GM18858 (cell line): ENCODE results near the gene PAX1.

Experiments used
- ATAC-seq: cut with Tn5 transposase; IDR thresholded peaks from one replicate; pipeline ENCODE4 v1.9.1; 2021; ENCODE audit not compliant: unreplicated experiment

The PAX1 gene

DNA sequence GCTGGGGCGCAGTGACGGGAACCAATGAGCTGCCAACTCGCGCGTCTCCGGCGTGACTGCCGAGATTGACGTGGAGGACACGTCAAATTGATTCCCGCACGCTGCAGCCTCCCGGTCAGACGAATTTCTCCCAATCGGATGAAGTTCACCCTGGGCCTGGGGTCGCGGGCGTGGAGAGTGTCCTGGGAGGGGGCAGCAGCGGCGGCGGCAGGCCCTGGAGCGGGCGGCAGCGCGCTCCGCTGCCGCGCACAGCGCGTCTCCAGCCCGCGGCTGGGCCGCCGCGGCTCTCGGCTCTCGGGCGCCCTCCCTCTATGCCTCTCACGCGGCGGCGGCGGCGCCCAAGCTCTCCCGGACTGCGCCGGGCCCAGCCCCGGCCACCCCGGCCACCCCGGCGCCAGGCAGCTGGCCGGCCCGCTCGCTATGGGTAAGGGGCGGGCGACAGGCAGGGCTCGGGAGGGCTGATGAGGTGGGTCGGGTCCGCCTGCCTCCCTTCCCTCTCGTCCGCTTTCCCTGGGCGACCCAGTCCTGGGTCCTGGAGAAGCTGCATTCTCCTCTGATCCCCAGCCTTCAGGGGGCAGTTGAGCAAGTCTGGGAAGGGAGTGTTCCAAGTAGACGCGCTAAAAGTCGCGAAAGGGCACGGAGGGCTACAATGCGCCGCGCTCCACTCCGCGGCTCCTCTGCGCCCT lies at the start of gene PAX1:
Gene PAX1 (plus strand): TSS at position 90 of the 686 bp plus-strand sequence. CDS start 49 bp downstream, at position 139.
- ATAC-seq, result no peak

DNA sequence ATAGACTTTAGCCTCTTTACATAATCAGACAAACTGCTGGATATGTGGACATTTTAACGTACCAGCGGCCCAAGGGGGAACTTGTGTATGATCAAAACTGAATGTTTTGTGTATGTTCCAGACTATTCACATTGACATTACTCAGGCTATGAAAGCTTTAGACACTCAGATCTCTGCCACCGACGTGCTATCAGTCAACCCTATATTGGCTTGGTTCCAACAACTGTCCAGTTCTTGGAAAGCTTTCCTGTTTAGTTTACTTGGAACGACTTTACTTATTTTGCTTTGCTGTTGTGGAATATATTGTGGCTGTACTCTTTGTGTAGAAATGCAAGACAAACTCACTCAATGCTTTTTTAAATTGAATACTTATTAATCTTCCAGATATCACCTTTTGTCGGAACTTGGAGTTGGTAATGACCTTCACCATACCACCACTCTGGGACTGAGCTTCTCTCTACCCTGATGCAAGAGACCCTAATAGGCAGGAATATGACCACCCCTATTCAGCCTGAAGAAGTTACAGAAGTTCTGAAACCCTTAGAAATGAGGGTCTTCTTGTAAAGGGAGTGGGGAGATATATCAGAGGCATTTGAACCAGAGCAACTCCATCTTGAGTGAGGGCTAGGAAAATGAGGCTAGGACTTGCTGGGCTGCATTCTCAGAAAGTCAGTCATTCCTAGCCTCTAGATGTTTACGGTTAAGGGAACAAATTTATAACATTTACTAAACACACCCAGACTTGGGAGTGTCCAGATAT lies 49.0 kb upstream of the PAX1 start:
- no peak for ATAC-seq

DNA sequence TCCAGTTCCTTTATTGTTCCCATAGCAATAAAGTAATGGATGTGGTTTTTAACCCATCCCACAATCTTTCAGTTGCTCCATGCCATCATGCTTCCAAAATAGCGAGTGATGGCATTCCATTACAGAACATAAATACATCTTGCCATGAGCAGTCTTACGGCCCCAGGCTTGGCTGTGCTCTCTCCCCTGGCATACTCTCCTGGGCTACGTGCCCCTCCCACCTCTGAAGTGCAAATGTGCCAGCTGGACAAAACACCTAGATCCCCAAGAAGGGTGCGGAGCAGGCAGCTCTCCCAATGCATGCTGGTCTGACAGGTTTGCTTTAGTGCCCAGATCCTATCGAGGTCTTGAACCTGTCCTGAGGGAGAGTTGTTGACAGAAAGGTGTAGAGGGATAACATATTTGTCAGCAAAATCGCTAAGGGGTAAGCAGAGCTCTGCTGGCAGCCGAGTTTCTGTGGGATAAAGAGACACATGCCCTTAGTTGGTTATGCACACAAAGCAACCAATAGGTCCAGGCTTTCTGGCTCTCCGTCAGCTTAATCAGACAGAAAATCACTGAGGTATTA lies 43.9 kb upstream of the PAX1 start:
- ATAC-seq, result no peak

- ATAC-seq, result no peak
Measured at GRCh38 chr20:21663465-21663864, 42.0 kb upstream of the PAX1 start.

GRCh38 chr20:21665687-21666446 lies 39.6 kb upstream of the PAX1 start:
- no peak for ATAC-seq

- no peak for ATAC-seq
Measured at GRCh38 chr20:21670126-21670525, 35.3 kb upstream of the PAX1 start.

DNA sequence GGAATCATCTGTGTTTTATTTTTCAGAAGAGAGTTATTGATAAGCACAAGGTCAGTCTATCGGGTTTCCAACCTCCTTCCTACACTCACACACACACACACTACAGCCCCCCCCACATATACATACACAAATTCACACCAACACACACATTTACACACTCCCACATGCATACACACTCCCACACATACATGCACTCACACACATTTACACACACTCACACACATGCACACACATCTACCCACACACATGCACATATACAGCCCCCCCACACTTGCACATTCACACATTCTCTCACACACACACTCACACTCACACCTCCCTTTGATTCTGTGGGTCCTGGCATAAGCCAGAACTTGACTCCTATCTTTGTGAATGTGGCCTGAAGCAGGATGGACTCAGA lies 34.5 kb upstream of the PAX1 start:
- ATAC-seq, result no peak

DNA sequence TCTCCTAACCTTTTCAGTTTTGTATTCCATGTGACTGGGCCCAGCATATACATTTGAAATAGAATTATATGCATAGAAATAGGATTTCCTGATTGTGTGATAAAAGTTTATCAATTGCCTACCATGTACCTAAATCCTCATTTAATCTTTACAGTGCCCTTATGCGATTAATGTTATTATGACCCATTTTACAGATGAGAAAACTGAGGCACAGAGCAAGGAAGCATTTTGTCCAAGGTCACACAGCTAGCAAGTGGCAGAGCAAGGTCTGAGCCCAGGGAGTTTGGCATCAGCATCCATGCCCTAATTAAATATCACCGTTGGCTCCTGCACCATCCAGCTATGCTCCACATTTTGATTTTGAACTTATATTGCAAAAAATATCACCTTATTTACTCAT lies 28.2 kb upstream of the PAX1 start:
- no peak for ATAC-seq

DNA sequence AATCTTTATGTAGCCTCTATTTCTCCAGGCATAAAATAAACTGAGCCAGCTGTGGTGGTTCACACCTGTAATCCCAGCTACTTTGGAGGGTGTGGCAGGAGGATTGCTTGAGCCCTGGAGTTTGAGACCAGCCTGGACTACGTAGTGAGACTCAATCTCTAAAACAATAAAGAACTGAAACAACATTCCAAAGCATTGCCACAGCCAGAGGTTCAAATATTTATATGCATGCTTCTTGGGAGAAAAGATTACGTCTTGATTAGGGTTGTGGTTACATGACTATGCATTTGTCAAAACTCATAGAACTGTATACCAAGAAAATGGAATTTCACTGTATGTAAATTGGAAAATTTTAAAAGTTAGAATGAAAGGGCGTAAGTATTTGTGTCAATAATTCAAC lies 27.7 kb upstream of the PAX1 start:
- ATAC-seq, result no peak

DNA sequence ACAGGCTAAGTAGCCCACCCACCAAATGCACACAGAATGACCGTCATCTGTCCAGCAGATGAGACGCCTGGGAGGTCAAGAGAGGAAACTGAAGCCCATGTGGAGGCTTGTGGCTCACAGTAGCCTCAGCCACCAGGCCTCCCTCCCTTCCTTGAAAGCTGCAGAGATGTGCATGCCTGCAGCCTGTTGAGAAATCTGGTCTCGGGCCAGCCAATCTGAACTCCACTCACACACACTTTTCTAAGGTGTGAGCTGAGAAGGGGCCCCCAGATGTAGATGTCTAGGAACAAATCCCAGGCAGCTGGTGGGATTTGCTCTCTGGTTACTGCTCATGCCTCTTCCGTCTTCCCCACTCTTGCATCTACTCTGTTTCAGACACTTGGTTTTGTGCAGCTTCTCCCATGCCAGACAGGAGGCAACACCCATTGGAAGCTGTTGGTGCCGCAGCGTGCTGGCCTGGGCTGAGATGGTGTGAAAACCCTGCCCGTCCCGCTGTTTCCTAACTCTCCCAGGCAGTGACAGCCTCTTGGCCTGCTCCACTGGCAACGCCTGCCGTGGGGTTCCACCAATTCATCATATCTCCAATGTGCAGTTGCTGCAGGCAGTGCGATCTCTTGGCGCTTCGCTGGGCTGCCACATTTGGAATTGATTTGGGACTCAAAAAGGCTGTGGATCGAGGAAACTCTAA lies 24.1 kb upstream of the PAX1 start:
- no peak for ATAC-seq

- ATAC-seq, result no peak
Measured at GRCh38 chr20:21681922-21682318, 23.5 kb upstream of the PAX1 start.

GRCh38 chr20:21682521-21682954 lies 22.9 kb upstream of the PAX1 start:
- ATAC-seq, result no peak

GRCh38 chr20:21684671-21685070 lies 20.8 kb upstream of the PAX1 start:
- ATAC-seq, result no peak

- no peak for ATAC-seq
Measured at GRCh38 chr20:21685981-21686380, 19.5 kb upstream of the PAX1 start.

GRCh38 chr20:21693322-21693721 lies 12.1 kb upstream of the PAX1 start:
- no peak for ATAC-seq

- no peak for ATAC-seq
Measured at GRCh38 chr20:21698494-21699215, 6.8 kb upstream of the PAX1 start.

DNA sequence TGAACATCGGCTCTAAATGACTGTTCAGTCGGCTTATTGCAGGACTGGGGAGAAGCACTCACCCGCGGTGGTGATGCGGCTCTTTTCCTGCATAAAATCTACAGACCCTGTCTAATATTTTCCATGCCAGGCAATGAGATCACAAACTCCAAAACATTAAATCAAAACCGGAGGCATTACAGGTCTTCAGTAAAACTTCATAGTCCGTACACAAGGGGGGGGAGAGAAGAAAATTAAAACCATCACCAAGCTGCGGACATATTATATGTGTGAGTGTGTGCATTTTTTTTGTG lies 6.3 kb upstream of the PAX1 start:
- ATAC-seq, result no peak

- no peak for ATAC-seq
Measured at GRCh38 chr20:21701171-21701876, 4.1 kb upstream of the PAX1 start.

DNA sequence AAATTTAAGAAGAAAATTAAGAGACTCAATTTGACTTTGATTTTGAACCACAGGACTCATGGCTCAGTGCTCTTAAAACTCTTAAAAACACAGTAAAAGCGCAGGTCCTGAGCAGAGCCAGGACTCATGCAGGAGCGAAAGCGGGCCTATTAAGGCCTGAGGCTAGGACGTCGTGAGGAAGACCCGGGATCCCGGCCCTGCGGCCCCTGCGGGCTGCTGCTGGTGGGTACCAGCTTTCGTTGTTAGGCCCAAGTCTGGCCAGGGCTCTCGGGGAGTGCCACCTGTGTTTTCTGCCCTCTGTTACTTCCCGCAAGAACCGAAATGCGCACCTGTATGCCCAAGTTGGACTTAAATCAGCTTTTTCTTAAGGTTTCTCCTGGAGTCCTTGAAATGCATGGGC lies 3.4 kb upstream of the PAX1 start:
- ATAC-seq, result no peak
